SK-N-SH (cell line): ENCODE results near the gene PCLO.

Source experiments
- CTCF ChIP-seq: fragments of 200-600 bp; sonication (generic); IDR thresholded peaks from 2 replicates; pipeline ENCODE4 v1.6.1; 2017; ENCODE audit warnings: antibody characterized with exemption, mild to moderate bottlenecking, moderate library complexity
- EP300 ChIP-seq, 2 experiments: IDR thresholded peaks; 2 replicates each; pipeline versions ENCODE4 v1.4.0 to v1.6.1; 2012; ENCODE audit warnings: borderline replicate concordance in 1 of 2, low read depth in 1 of 2, low read length in 1 of 2
- EZH2phosphoT487 ChIP-seq: fragments of 200-600 bp; sonication (generic); IDR thresholded peaks from 2 replicates; pipeline ENCODE4 v1.6.1; 2017; ENCODE audit warnings: low read depth, mixed run types, mild to moderate bottlenecking, antibody characterized with exemption, moderate library complexity, borderline replicate concordance
- FOXJ3 ChIP-seq: sonication (generic); formaldehyde crosslinking; IDR thresholded peaks from 2 replicates; pipeline ENCODE4 v1.5.1; 2020; ENCODE audit warnings: mild to moderate bottlenecking, missing genetic modification reagents
- FOXM1 ChIP-seq: IDR thresholded peaks from 2 replicates; pipeline ENCODE4 v1.4.0; 2012; ENCODE audit warnings: low read depth, mild to moderate bottlenecking
- IRF3 ChIP-seq: fragments of 150-350 bp; IDR thresholded peaks from 2 replicates; pipeline ENCODE4 v1.6.1; 2016; ENCODE audit warnings: mild to moderate bottlenecking, low read depth, low read length
- MXI1 ChIP-seq: IDR thresholded peaks from 2 replicates; pipeline ENCODE4 v1.6.1; 2012; ENCODE audit warnings: mild to moderate bottlenecking, low read depth, low read length, improper control_type of control experiment
- NFIC ChIP-seq: IDR thresholded peaks from 2 replicates; pipeline ENCODE4 v1.4.0; 2012; ENCODE audit warnings: borderline replicate concordance
- POLR2AphosphoS5 ChIP-seq: IDR thresholded peaks from 2 replicates; pipeline ENCODE4 v1.6.1; 2012; ENCODE audit warnings: low read depth, low read length
- RAD21 ChIP-seq: IDR thresholded peaks from 2 replicates; pipeline ENCODE4 v1.6.1; 2012; ENCODE audit warnings: mild to moderate bottlenecking, low read length
- REST ChIP-seq: IDR thresholded peaks from 2 replicates; pipeline ENCODE4 v1.6.1; 2012; ENCODE audit warnings: mild to moderate bottlenecking, low read depth, low read length, moderate library complexity
- RFX5 ChIP-seq: IDR thresholded peaks from 2 replicates; pipeline ENCODE4 v1.6.1; 2012; ENCODE audit warnings: mild to moderate bottlenecking, improper control_type of control experiment, low read length
- SIN3A ChIP-seq: IDR thresholded peaks from 2 replicates; pipeline ENCODE4 v1.6.1; 2012; ENCODE audit warnings: low read depth, mild to moderate bottlenecking, low read length, moderate library complexity, borderline replicate concordance
- TAF1 ChIP-seq: IDR thresholded peaks from 2 replicates; pipeline ENCODE4 v1.6.1; 2012; ENCODE audit warnings: low read depth, mild to moderate bottlenecking, low read length, moderate library complexity, borderline replicate concordance

GRCh38 chr7:83040484-83040883, 122.2 kb downstream of the PCLO start:
- TF ChIP-seq RAD21 (no peak), EP300 (IDR thresholded peaks at IDR 0.05; ENCODE audit: borderline replicate concordance in 1 of 2, low read depth in 1 of 2, low read length in 1 of 2) (no peak), FOXJ3 (CRISPR knock-in tag) (no peak), CTCF (no peak), NFIC (no peak), EZH2phosphoT487 (no peak), FOXM1 (no peak), POLR2AphosphoS5 (no peak), RFX5 (no peak), IRF3 (no peak), MXI1 (no peak), SIN3A (no peak), TAF1 (no peak), REST (no peak)
